Astrocyte (in vitro differentiated cells and primary cell): ENCODE data around the gene NCAPH2.

ENCODE experiments used
- CTCF ChIP-seq: IDR thresholded peaks from 2 replicates; pipeline ENCODE4 v1.5.1; 2011; ENCODE audit warnings: low read depth, mild to moderate bottlenecking, inconsistent platforms, low read length, moderate library complexity; ENCODE audit not compliant: insufficient read depth
- EZH2 ChIP-seq: IDR thresholded peaks from 2 replicates; pipeline ENCODE4 v1.6.1; 2012; ENCODE audit warnings: mild to moderate bottlenecking, low read length, inconsistent platforms; ENCODE audit not compliant: insufficient read depth

- no peak for TF ChIP-seq CTCF
- TF ChIP-seq EZH2, result no peak
Measured at GRCh38 chr22:50521710-50522109, 13.7 kb downstream of the NCAPH2 start.
